ENCODE measurements around the gene KRT76. TPM values are rescaled to one million over a fixed set of nuclear protein-coding genes. Genes with fewer than 3 reads are reported as not detected.

The KRT76 gene
- total and polyA plus RNA-seq, 2 experiments from 2014 or later = not detected

DNA sequence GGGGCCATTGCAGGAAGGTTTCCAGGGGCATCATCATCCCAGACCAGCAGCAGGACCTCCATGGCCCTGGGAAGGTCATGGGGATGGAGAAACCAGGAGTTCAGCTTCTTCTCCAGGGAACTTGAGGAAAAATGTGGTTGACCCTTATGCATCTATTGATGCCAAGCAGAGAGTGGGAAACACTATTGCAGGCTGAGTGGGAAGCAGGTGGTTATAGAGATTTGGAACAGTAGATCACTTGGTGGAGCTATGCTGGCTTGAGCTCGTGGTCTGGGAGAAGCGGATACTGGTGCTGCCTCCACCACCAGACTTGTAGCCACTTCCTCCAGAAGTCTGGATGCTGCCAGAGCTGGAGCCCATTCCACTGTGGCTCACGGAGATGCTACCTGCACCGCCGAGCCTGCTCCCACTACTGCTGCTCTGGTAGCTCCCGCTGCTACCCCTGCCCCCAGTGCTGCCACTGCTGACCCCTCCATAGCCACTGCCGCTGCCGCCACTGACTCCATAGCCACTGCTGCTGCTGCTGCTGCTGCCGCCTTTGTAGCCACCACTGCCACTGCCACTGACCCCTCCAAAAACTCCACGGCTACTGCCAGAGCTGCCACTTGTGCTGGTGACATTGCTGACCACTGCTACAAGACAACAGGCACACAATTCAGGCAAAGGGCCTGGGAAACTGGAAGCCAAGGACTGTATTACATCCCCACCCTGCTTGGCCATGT lies 8.5 kb downstream of the KRT76 start:
- Histone ChIP-seq H3K27ac (no peak overlapping the region), H4K20me1 (ENCODE audit: insufficient read depth) (no peaks in the 10 kb centered on the region), H3K4me3 (no peak overlapping the region), H3F3A (ENCODE audit: insufficient read depth) (no peaks in the 10 kb centered on the region), H3K36me3 (ENCODE audit: low read depth) (no peaks in the 10 kb centered on the region), H3K4me2 (ENCODE audit: unreplicated experiment) (no peak overlapping the region), H3K27me3 (replicated peaks; ENCODE audit: insufficient read depth) (peaks cover 50% of the 10 kb centered on the region), H3K9me2 (ENCODE audit: insufficient read depth) (no peaks in the 10 kb centered on the region), H3K4me1 (ENCODE audit: insufficient read depth) (no peaks in the 10 kb centered on the region), H3K9ac (no peak overlapping the region), H2AFZ (no peak overlapping the region), H3K79me2 (ENCODE audit: insufficient read depth) (no peaks in the 10 kb centered on the region), H3K9me3 (ENCODE audit: low read depth) (no peaks in the 10 kb centered on the region)
- in situ Hi-C loops (cut with MboI) = no loop called here
- DNase-seq = no peak
- WGBS, 2 experiments (ENCODE audit: low coverage in 1 of 2, low lambda C conversion rate in 2 of 2, missing lambda C conversion rate in 2 of 2) = 73 to 76% methylated on average over 10 of the region's 10 CpGs
- no peak for TF ChIP-seq EZH2 (IDR thresholded peaks at IDR 0.05; ENCODE audit: insufficient read depth, poor library complexity, severe bottlenecking)

DNA sequence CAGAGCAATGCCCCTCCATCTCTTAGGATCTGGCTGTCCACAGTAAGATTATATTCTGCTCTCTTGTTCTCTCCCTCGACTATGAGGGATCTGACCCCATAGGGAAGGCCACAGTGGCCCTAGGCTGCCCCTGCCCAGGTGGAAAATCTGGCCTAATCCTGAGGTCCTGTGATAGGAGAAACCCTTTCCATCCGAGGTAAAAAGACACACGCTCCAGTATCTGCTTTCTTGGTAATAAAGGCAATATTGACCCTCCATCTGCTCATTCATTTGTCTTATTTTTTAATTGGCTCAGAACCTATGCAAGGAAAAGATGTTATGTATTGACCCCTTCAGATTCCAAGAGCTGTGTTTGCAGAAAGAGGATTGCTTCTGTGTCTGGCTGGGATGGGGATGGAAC lies 9.7 kb downstream of the KRT76 start:
- H2AFZ ChIP-seq = no peak overlapping the region
- H3K27me3 ChIP-seq (replicated peaks; ENCODE audit: insufficient read depth) = peaks cover 44% of the 10 kb centered on the region
- no peak overlapping the region for H3K4me3 ChIP-seq
- H4K20me1 ChIP-seq (ENCODE audit: insufficient read depth) = no peaks in the 10 kb centered on the region
- H3F3A ChIP-seq (ENCODE audit: insufficient read depth) = no peaks in the 10 kb centered on the region
- 3 to 8% methylated on average over 3 of the region's 3 CpGs for WGBS, 2 experiments (ENCODE audit: low coverage in 1 of 2, low lambda C conversion rate in 2 of 2, missing lambda C conversion rate in 2 of 2)
- TF ChIP-seq EZH2 (IDR thresholded peaks at IDR 0.05; ENCODE audit: insufficient read depth, poor library complexity, severe bottlenecking) (no peak), EZH2phosphoT487 (IDR thresholded peaks at IDR 0.05; ENCODE audit: insufficient read depth, low read depth) (no peak)
- no peaks in the 10 kb centered on the region for H3K4me1 ChIP-seq (ENCODE audit: insufficient read depth)
- H3K36me3 ChIP-seq (ENCODE audit: low read depth) = no peaks in the 10 kb centered on the region
- DNase-seq = no peak
- H3K79me2 ChIP-seq (ENCODE audit: insufficient read depth) = no peaks in the 10 kb centered on the region
- H3K9me2 ChIP-seq (ENCODE audit: insufficient read depth) = no peaks in the 10 kb centered on the region
- no peak overlapping the region for H3K27ac ChIP-seq
- no peak overlapping the region for H3K9ac ChIP-seq
- H3K4me2 ChIP-seq (ENCODE audit: unreplicated experiment) = no peak overlapping the region
- in situ Hi-C loops (cut with MboI) = no loop called here
- no peaks in the 10 kb centered on the region for H3K9me3 ChIP-seq (ENCODE audit: low read depth)

DNA sequence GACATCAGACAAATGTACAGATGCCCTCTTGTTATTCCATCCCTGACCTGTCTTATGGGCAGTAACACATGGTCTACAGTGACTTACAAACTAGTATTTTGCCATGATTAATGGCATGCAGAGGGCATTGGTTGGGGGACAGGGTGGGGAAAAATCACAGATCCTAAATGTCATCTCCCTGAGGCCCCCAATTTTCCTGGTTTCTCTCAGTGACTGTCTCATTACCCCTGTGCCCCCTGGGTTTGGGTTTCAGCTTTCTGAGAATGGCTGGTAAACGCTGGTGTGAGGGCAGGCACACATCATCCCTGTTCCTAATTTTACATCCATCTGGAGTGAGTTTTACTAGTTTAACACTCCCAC lies 10.1 kb downstream of the KRT76 start:
- Histone ChIP-seq H3K79me2 (ENCODE audit: insufficient read depth) (no peaks in the 10 kb centered on the region), H3K9me3 (ENCODE audit: low read depth) (no peaks in the 10 kb centered on the region), H3K4me2 (ENCODE audit: unreplicated experiment) (no peak overlapping the region), H3K9ac (no peak overlapping the region), H2AFZ (no peak overlapping the region), H3K9me2 (ENCODE audit: insufficient read depth) (no peaks in the 10 kb centered on the region), H4K20me1 (ENCODE audit: insufficient read depth) (no peaks in the 10 kb centered on the region), H3K36me3 (ENCODE audit: low read depth) (no peaks in the 10 kb centered on the region), H3K4me3 (no peak overlapping the region), H3K27me3 (replicated peaks; ENCODE audit: insufficient read depth) (peaks cover 40% of the 10 kb centered on the region), H3K27ac (no peak overlapping the region), H3K4me1 (ENCODE audit: insufficient read depth) (no peaks in the 10 kb centered on the region), H3F3A (ENCODE audit: insufficient read depth) (no peaks in the 10 kb centered on the region)
- in situ Hi-C loops (cut with MboI) = no loop called here
- TF ChIP-seq EZH2 (IDR thresholded peaks at IDR 0.05; ENCODE audit: insufficient read depth, poor library complexity, severe bottlenecking) (no peak), EZH2phosphoT487 (IDR thresholded peaks at IDR 0.05; ENCODE audit: insufficient read depth, low read depth) (no peak)
- no peak for DNase-seq
- WGBS, 2 experiments (ENCODE audit: low coverage in 1 of 2, low lambda C conversion rate in 2 of 2, missing lambda C conversion rate in 2 of 2) = 0 to 4% methylated on average over 1 of the region's 1 CpG

DNA sequence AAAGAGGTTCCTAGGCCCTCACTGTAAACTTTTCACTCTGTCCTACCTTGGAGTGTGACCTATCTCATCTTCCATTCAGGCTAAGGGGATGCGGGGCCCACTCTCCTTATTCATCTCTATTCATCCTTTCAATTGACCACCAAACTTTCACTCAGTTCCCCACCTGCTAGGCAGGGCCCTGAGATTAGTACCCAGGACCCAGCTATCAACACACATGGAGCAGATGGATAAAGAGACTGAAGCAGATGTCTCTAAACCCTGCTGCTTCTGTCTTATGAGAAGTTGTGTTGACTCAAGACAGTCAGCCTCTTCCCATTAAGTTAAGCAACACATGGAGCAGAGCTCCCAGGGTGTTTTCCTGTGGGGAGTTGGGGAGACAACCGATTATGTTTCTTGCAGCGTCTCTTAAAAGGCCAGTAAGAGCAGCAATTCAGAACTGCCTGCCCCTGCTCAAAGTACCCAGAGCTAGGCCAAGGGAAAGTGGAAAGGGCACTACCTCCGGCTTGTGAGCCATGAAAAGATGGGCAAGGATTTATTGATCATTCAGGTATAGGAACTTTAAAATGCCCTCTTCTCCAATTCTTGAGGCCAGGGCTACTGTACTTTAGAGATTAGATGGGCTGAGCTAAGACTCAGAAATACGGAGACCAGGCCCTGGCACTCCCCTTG lies 10.7 kb downstream of the KRT76 start:
- no peaks in the 10 kb centered on the region for H3K79me2 ChIP-seq (ENCODE audit: insufficient read depth)
- TF ChIP-seq EZH2phosphoT487 (IDR thresholded peaks at IDR 0.05; ENCODE audit: insufficient read depth, low read depth) = no peak
- no peak for TF ChIP-seq EZH2 (IDR thresholded peaks at IDR 0.05; ENCODE audit: insufficient read depth, poor library complexity, severe bottlenecking)
- H3F3A ChIP-seq (ENCODE audit: insufficient read depth) = no peaks in the 10 kb centered on the region
- H3K4me2 ChIP-seq (ENCODE audit: unreplicated experiment) = no peak overlapping the region
- no peaks in the 10 kb centered on the region for H3K9me3 ChIP-seq (ENCODE audit: low read depth)
- WGBS, 2 experiments (ENCODE audit: low coverage in 1 of 2, low lambda C conversion rate in 2 of 2, missing lambda C conversion rate in 2 of 2) = 37 to 42% methylated on average over 5 of the region's 5 CpGs
- H3K36me3 ChIP-seq (ENCODE audit: low read depth) = no peaks in the 10 kb centered on the region
- H3K27me3 ChIP-seq (replicated peaks; ENCODE audit: insufficient read depth) = peaks cover 35% of the 10 kb centered on the region
- in situ Hi-C loops (cut with MboI) = no loop called here
- no peak overlapping the region for H3K9ac ChIP-seq
- no peak overlapping the region for H3K27ac ChIP-seq
- H3K4me3 ChIP-seq = no peak overlapping the region
- no peaks in the 10 kb centered on the region for H3K4me1 ChIP-seq (ENCODE audit: insufficient read depth)
- H4K20me1 ChIP-seq (ENCODE audit: insufficient read depth) = no peaks in the 10 kb centered on the region
- DNase-seq = no peak
- H2AFZ ChIP-seq = no peak overlapping the region
- H3K9me2 ChIP-seq (ENCODE audit: insufficient read depth) = no peaks in the 10 kb centered on the region

Data from GM23248 (cell line).